Stimulated activated CD8-positive, alpha-beta memory T cell treated with anti-CD3 and anti-CD28 coated beads, Interleukin-7, amount 100 ng/mL, for 1 hour (primary cell): ENCODE results near the gene CALCOCO2.
A peak's percentile ranks its signal among the peaks of the same experiment; 100 is the strongest.

Source experiments
- DNase-seq, 2 donors: peaks; one replicate each; pipeline ENCODE4 v3.0.0-alpha.2; 2020; ENCODE audit warnings: low read depth in 2 of 2

CALCOCO2 gene

GRCh38 chr17:48873696-48874443 is 43.0 kb downstream of the CALCOCO2 start:
- DNase-seq, result no peak

- peak; percentile 21 to 35 for DNase-seq
Observed at GRCh38 chr17:48878920-48879898, 48.4 kb downstream of the CALCOCO2 start.

GRCh38 chr17:48882272-48882671 is 51.4 kb downstream of the CALCOCO2 start:
- DNase-seq, result no peak

GRCh38 chr17:48883171-48883570 is 52.3 kb downstream of the CALCOCO2 start:
- DNase-seq, result no peak

- no peak for DNase-seq
Observed at GRCh38 chr17:48890086-48890485, 59.3 kb downstream of the CALCOCO2 start.

- DNase-seq, result no peak
Observed at GRCh38 chr17:48892940-48893645, 62.3 kb downstream of the CALCOCO2 start.

GRCh38 chr17:48893646-48894508 is 63.0 kb downstream of the CALCOCO2 start:
- no peak for DNase-seq

- DNase-seq, result no peak
Observed at GRCh38 chr17:48894886-48895285, 64.1 kb downstream of the CALCOCO2 start.

- no peak for DNase-seq
Observed at GRCh38 chr17:48901241-48901640, 70.4 kb downstream of the CALCOCO2 start.

- DNase-seq, result no peak
Observed at GRCh38 chr17:48903401-48903800, 72.6 kb downstream of the CALCOCO2 start.

- DNase-seq, result no peak
Observed at GRCh38 chr17:48904428-48904827, 73.6 kb downstream of the CALCOCO2 start.

- DNase-seq, result no peak
Observed at GRCh38 chr17:48905987-48906515, 75.2 kb downstream of the CALCOCO2 start.

- no peak for DNase-seq
Observed at GRCh38 chr17:48907713-48908046, 76.8 kb downstream of the CALCOCO2 start.

- DNase-seq, result peak; percentile 78 to 81
Observed at GRCh38 chr17:48908047-48908843, 77.4 kb downstream of the CALCOCO2 start, which contains the start of gene UBE2Z. Gene UBE2Z (plus strand): TSS chr17:48908407. CDS start chr17:48908504, 97 bp downstream.

GRCh38 chr17:48908853-48909394 is 78.1 kb downstream of the CALCOCO2 start:
- DNase-seq, result peak; percentile 70

- DNase-seq, result no peak
Observed at GRCh38 chr17:48909783-48910182, 78.9 kb downstream of the CALCOCO2 start.

- no peak for DNase-seq
Observed at GRCh38 chr17:48910370-48910769, 79.5 kb downstream of the CALCOCO2 start.

- no peak for DNase-seq
Observed at GRCh38 chr17:48912476-48912875, 81.6 kb downstream of the CALCOCO2 start.
